HepG2 (cell line): ENCODE measurements around the gene TH. TPM values are rescaled to one million over a fixed set of nuclear protein-coding genes. Genes with fewer than 3 reads are reported as not detected.

Experiments used
- CBFB ChIP-seq: sonication (generic); formaldehyde crosslinking; IDR thresholded peaks from 2 replicates; pipeline ENCODE4 v1.4.0; 2020; ENCODE audit warnings: missing genetic modification reagents
- MAZ ChIP-seq, 2 experiments: sonication (generic) in 1 of 2; formaldehyde crosslinking in 1 of 2; IDR thresholded peaks; 2 replicates each; pipeline versions ENCODE4 v1.5.0 to v1.6.1; 2012 to 2020; ENCODE audit warnings: low read depth in 2 of 2, mild to moderate bottlenecking in 2 of 2, borderline replicate concordance in 1 of 2, improper control_type of control experiment in 1 of 2, low read length in 1 of 2, missing genetic modification reagents in 1 of 2, moderate library complexity in 1 of 2
- ZGPAT ChIP-seq: IDR thresholded peaks from 2 replicates; pipeline ENCODE4 v1.6.1; 2016; ENCODE audit warnings: mild to moderate bottlenecking
- polyA plus RNA-seq, 8 experiments: library from polyadenylated mRNA; depleted of rRNA in 3 of 8; stranded (reverse) in 7 of 8; unstranded in 1 of 8; fragments of >200 nt; fragmentation: Illumina TruSeq in 4 of 8; extraction: Trizol in 4 of 8; gene quantifications; 2 replicates each; pipeline versions ENCODE4 v1.2.1 to v1.2.3, GENCODE V29; 2011 to 2016; ENCODE audit warnings: low read depth in 4 of 8, missing spikeins in 1 of 8, mixed read lengths in 1 of 8; ENCODE audit not compliant: insufficient read depth in 1 of 8
- total RNA-seq, 5 experiments: library from RNA; depleted of rRNA; stranded (reverse); fragments of >200 nt; fragmentation: Illumina TruSeq; extraction: Trizol; gene quantifications; 2 replicates each; pipeline ENCODE4 v1.2.3, GENCODE V29; 2016; ENCODE audit warnings: low read depth in 1 of 5
- TF ChIP-seq, protein P1 (sequence below): IDR thresholded peaks from 2 replicates; pipeline ENCODE4 v1.4.0; 2020; ENCODE audit warnings: mild to moderate bottlenecking, missing genetic modification reagents

Gene TH
- total and polyA plus RNA-seq, 2 of the 13 experiments (the other 11 are each of a cell fraction or from before 2014, with no cell fraction given), result 0.36 TPM; not detected in 1

- TF ChIP-seq ZGPAT (CRISPR knock-in tag) (peak; percentile 32; the same call in 1 of the 2 replicates), CBFB (CRISPR knock-in tag) (no peak), MAZ (IDR thresholded peaks at IDR 0.05; ENCODE audit: borderline replicate concordance, low read depth, low read length) (no peak), MAZ (CRISPR knock-in tag; IDR thresholded peaks at IDR 0.05; ENCODE audit: low read depth) (0 out of 2 replicates have a peak, but pooled peaks have one; percentile 45)
- TF ChIP-seq, protein P1, sequence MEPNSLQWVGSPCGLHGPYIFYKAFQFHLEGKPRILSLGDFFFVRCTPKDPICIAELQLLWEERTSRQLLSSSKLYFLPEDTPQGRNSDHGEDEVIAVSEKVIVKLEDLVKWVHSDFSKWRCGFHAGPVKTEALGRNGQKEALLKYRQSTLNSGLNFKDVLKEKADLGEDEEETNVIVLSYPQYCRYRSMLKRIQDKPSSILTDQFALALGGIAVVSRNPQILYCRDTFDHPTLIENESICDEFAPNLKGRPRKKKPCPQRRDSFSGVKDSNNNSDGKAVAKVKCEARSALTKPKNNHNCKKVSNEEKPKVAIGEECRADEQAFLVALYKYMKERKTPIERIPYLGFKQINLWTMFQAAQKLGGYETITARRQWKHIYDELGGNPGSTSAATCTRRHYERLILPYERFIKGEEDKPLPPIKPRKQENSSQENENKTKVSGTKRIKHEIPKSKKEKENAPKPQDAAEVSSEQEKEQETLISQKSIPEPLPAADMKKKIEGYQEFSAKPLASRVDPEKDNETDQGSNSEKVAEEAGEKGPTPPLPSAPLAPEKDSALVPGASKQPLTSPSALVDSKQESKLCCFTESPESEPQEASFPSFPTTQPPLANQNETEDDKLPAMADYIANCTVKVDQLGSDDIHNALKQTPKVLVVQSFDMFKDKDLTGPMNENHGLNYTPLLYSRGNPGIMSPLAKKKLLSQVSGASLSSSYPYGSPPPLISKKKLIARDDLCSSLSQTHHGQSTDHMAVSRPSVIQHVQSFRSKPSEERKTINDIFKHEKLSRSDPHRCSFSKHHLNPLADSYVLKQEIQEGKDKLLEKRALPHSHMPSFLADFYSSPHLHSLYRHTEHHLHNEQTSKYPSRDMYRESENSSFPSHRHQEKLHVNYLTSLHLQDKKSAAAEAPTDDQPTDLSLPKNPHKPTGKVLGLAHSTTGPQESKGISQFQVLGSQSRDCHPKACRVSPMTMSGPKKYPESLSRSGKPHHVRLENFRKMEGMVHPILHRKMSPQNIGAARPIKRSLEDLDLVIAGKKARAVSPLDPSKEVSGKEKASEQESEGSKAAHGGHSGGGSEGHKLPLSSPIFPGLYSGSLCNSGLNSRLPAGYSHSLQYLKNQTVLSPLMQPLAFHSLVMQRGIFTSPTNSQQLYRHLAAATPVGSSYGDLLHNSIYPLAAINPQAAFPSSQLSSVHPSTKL, result 0 out of 2 replicates have a peak, but pooled peaks have one; percentile 17
These were observed 49.3 kb downstream of the TH start (continued) for GRCh38 chr11:2122222-2122906.
